HG03520 (cell line): ENCODE results near the gene KIF5A.

Experiments
- ATAC-seq: cut with Tn5 transposase; IDR thresholded peaks from one replicate; pipeline ENCODE4 v1.9.1; 2021; ENCODE audit warnings: mild to moderate bottlenecking, moderate library complexity; ENCODE audit not compliant: unreplicated experiment

KIF5A gene

DNA sequence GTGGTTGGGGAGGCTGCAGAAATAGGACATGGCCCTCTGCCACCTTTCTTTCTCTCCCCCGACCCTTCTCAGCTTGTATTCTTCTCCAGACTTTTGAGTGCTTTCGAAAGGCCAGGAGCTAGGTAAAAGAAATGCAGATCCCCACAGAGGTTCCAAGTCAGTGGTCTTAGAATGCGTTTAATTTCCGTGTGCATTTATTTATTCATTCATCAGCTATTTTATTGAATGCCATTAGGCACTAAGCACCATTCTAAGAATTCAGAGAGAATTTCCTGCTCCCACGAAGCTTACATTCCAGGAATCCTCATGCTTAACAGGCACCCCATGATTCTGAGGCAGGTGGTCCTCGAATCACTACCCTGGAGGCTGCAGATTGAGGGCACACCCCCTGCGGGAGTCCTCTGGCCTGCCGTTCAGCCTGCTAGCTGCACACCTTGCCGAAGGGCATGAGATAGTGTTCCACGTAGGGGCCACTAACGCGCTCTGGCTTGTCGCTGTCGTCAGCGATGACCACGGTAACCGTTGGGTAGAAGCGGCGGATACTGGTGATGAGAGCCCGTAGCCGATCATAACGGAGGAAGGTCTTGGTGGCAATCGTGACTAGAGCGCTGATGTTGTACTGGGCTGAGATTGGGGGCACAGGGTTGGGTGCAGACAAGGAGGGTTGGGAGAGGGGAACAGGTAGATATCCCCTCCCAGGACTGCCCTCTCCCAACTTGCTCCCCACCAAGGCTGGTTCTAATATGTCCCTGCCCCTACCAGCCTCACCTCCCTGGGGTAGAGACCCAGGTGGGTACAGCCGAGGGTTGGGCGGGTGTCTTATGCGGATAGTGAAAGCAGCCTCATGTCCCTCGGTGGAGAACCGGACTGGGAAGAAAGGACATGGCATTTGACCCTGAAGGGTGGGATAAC is 78.7 kb downstream of the KIF5A start:
- ATAC-seq: no peak

DNA sequence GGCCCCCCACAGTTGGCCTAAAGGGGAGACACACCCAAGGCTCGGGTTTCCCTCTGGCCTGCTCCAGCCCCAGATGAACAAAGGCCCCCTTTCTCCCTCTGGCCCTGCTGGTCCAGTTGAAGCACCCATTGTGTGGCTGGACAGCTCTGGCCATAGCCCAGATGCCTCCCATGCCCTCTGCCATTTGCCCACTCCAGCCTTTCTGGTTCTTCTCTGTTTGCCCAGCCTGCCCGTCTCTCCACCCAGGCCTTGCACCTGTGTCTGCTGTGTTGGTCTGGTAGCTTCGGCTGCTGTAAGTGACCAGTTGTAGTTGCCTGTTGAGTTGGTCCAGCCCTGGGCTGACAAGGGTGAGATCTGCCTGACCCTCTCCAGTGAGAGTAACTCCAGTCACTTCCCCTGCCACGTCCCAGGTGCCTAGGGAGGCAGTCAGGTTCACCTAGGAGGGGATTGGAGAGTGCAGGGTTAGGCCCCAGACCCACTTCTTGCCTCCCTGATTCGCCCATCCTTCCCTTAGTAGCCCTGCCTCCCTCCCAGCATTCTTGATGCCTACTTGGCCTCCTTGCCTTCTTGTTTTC is 80.1 kb downstream of the KIF5A start:
- no peak for ATAC-seq

DNA sequence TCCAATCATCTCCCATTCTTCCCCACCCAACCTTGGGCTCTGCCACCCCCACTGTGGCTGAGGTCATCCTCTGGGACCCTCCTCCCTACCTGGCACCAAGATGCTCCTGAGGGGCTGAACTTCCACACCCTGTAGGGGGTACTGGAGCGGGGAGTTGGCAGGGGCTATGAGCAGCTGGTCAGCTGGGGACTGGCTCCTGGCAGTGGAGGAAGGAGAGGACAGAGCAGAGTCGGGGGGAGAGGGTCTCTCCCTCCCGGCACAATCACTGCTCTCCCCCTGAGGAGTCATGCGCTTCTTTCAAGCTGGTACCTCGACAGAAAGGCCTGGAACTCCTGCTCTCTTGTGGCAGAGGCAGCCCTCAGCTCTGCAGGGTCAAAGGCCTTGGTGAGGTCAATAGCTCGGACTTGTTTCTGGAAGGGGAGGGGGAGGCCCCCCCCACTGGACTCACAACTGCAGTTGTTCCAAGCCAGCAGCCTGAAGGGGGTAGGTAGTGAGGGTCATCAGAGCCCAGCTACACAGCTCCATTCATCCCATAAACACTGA is 81.1 kb downstream of the KIF5A start:
- ATAC-seq: no peak

DNA sequence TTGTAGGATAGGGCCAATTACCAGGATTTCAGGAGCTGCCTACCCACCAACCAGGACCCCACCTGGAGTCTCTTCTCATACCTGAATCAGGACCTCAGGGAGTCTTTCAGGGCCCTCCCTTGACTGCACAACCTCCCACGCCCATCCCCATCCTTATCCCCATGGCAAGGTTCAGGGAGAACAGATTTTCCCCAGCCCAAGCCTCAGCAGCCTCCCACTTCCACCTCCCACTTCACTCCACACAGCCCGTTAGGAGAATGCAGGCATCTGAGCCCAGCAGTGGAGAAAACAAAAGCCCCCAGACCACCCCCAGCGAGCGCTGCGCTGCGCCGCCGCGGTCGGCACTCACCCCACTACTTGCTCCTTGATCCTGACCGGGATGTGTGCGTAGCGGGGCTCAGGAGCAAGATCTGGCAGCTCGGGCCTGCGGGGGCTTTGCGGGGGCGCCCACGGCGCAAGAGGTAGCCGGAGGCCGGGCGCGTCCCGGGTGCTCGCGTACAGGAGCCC is 81.8 kb downstream of the KIF5A start:
- ATAC-seq: no peak

DNA sequence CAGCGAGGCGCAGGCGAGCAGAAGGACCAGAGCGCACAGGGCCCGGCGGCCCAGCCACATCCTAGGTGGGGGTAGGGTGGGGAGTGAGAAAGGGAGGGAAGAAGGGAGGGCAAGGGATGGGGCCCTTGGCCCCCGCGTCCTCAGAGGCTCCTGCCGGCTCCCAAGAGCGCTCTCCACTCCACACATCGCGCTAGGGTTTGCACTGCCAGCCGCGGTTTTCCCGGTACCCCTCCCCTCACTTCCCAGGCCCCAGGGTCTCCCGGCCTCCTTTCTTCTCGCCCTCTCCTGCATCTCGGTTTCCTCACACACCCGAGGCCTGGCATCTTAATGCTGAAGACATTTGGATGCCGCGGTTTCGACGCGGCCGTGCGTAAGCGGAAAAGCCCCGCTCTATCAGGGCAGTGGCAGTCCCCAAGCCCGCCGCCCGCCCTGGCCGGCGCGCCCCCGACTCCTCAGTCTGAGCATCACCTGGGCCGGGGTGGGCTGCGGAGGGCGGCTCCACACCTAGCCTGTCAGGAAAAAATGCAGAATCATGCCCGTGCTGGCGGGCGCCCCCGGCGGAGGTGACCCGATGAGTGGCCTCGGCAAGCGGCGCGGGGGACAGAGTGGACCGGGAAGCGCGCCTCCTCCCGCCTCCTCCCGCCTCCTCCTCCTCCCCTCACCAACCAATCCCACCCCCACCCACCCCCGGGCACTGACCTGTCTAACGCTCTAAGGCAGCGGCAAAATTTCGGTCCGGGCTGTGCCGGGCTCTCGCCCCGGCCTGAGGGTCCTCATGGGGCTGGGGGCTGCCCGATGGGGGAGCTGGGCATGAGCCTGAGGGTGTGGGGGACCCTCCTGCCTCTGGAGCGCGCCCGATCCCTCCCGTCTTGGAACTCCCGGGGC is 82.5 kb downstream of the KIF5A start:
- ATAC-seq: no peak

DNA sequence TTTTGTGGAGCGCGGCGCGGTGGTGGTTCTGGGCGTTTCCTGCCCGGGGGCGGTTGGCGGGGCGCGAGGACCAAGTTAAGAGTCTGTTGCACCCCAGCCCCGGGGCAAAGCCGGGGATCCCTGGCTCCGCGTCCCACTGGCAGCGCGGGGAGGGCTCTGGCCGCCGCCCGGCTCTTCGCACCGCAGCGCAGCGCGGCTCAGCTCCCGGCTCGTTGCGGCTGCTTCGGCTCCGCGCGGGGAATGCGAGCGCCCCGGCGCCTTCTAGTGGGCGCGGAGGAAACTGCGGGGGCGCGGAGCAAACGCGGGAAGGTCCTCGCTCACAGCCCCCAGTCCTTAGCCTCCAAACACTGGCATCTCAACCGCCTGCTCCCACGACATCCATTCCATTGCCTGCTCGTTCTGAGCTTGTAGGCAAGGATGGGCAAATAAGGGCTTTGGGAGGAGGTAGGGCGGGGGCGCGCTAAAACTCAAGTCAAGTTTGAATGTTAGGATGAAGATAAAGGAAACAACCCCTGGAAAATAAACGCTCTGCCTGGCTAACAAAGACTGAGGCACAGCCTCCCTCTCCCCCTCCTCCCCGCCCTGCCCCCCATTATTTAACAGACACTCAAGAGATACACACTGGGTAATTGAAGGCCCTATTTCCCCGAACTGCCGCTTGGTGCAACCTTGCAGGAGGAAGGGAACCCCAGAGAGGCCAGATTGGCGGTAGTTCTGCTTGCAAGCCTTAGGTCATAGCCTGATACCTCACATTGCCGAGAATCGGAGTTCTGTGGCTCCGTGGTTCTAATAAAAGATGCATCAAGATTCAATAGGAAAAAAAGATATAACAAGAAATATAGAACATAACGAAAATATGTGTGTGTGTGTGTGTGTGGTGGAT is 83.4 kb downstream of the KIF5A start, which contains the start of gene B4GALNT1:
Gene B4GALNT1 (minus strand): TSS at position 244 of the 883 bp plus-strand sequence. CDS start 1,069 bp downstream, outside the sequence.
- ATAC-seq: peak; percentile 68
